Lung (tissue), 12 donors: ENCODE data around the gene PRKCA. TPM values are rescaled to one million over a fixed set of nuclear protein-coding genes. Genes with fewer than 3 reads are reported as not detected.

ENCODE experiments used
- ATAC-seq: fragments of 200-7000 bp; cut with Tn5 transposase; one replicate; pipeline ENCODE4 v1.9.1; 2020; ENCODE audit warnings: moderate number of reproducible peaks; ENCODE audit not compliant: insufficient read depth, low FRiP score
- DNase-seq, 3 donors: peaks; one replicate each; pipeline ENCODE4 v3.0.0-alpha.2; 2013 to 2017
- H3K27ac ChIP-seq, 2 donors: one replicate each; pipeline ENCODE4 v1.5.1; 2013; ENCODE audit warnings: mild to moderate bottlenecking in 2 of 2, moderate library complexity in 2 of 2, control low read depth in 1 of 2, inconsistent platforms in 1 of 2, low read depth in 1 of 2, low read length in 1 of 2
- H3K27me3 ChIP-seq, 3 donors: one replicate each; pipeline ENCODE4 v1.5.1; 2013; ENCODE audit warnings: low read length in 2 of 3; ENCODE audit not compliant: control insufficient read depth in 3 of 3, insufficient read depth in 3 of 3
- H3K36me3 ChIP-seq, 4 donors: one replicate each; pipeline ENCODE4 v1.5.1; 2013; ENCODE audit warnings: low read length in 4 of 4, mild to moderate bottlenecking in 1 of 4, moderate library complexity in 1 of 4; ENCODE audit not compliant: control insufficient read depth in 4 of 4, insufficient read depth in 4 of 4
- H3K4me1 ChIP-seq, 5 donors: one replicate each; pipeline ENCODE4 v1.5.1; 2013; ENCODE audit warnings: low read length in 5 of 5, mild to moderate bottlenecking in 2 of 5, moderate library complexity in 1 of 5; ENCODE audit not compliant: control insufficient read depth in 5 of 5, insufficient read depth in 5 of 5
- H3K4me3 ChIP-seq: one replicate; pipeline ENCODE4 v1.5.1; 2013; ENCODE audit warnings: mild to moderate bottlenecking, control low read depth, moderate library complexity
- H3K9ac ChIP-seq, 2 donors: one replicate each; pipeline ENCODE4 v1.5.1; 2013; ENCODE audit warnings: low read length in 2 of 2, control low read depth in 1 of 2; ENCODE audit not compliant: insufficient read depth in 1 of 2
- H3K9me3 ChIP-seq, 4 donors: one replicate each; pipeline ENCODE4 v1.5.1; 2013; ENCODE audit warnings: low read length in 3 of 4, mild to moderate bottlenecking in 1 of 4, moderate library complexity in 1 of 4; ENCODE audit not compliant: control insufficient read depth in 4 of 4, insufficient read depth in 3 of 4
- CTCF ChIP-seq: IDR thresholded peaks from 2 replicates; pipeline ENCODE4 v1.5.1; 2012; ENCODE audit warnings: mild to moderate bottlenecking; ENCODE audit errors: control extremely low read depth, extremely low read depth
- WGBS, 2 donors: extraction: QIAGEN DNeasy Blood & Tissue Kit; methylation state at CpG; one replicate each; pipeline ENCODE4 v1.1.7; 2013; 5-methylcytosine and 5-hydroxymethylcytosine counted together
- polyA plus RNA-seq, 2 donors: library from polyadenylated mRNA; stranded (reverse); fragments of 200-250 nt; gene quantifications; one replicate each; pipeline ENCODE4 v1.2.1, GENCODE V29; 2013
- total RNA-seq, 2 donors: library from RNA; depleted of rRNA in 1 of 2; stranded (reverse); fragments of >200 nt in 1 of 2; gene quantifications; one replicate each; pipeline ENCODE4 v1.2.1, GENCODE V29; 2014 to 2021
- donor health status: control.
- donor health status: control.
- donor health status: Bipolar disorder and iron deficiency.
- donor health status: healthy.
- donor health status: DM: yes; HTN: yes; CAD: no.

Gene PRKCA
- total and polyA plus RNA-seq, 4 donors: 3.4 to 34.8 (median 13.8) TPM

GRCh38 chr17:66633317-66633965 is 331.0 kb downstream of the PRKCA start:
- peaks cover 0 to 3% (median 0%) of the 10 kb centered on the region in 5 donors for H3K4me1 ChIP-seq
- 47 to 74% methylated on average over 3 of the region's 3 CpGs for WGBS, 2 donors
- no peak for DNase-seq
- no peak for TF ChIP-seq CTCF
- ATAC-seq: no peak
- no peaks in the 10 kb centered on the region for H3K27me3 ChIP-seq
- no peaks in the 10 kb centered on the region for H3K9me3 ChIP-seq
- H3K4me3 ChIP-seq: no peak overlapping the region
- H3K27ac ChIP-seq: no peak overlapping the region
- H3K9ac ChIP-seq: no peak overlapping the region
- no peaks in the 10 kb centered on the region for H3K36me3 ChIP-seq

- Histone ChIP-seq H3K4me1 (peaks cover 0 to 3% (median 0%) of the 10 kb centered on the region in 5 donors), H3K36me3 (no peaks in the 10 kb centered on the region), H3K4me3 (no peak overlapping the region), H3K27ac (no peak overlapping the region), H3K9ac (no peak overlapping the region), H3K27me3 (no peaks in the 10 kb centered on the region), H3K9me3 (no peaks in the 10 kb centered on the region)
- ATAC-seq (no peak), DNase-seq (no peak)
- 88 to 97% methylated on average over 1 of the region's 1 CpG for WGBS, 2 donors
- no peak for TF ChIP-seq CTCF
These were observed 331.8 kb downstream of the PRKCA start for GRCh38 chr17:66634193-66634592.

GRCh38 chr17:66635386-66636045 is 333.1 kb downstream of the PRKCA start:
- ATAC-seq: no peak
- Histone ChIP-seq H3K4me1 (peaks cover 0 to 2% (median 0%) of the 10 kb centered on the region in 5 donors), H3K9me3 (no peaks in the 10 kb centered on the region), H3K36me3 (no peaks in the 10 kb centered on the region), H3K27ac (no peak overlapping the region), H3K4me3 (no peak overlapping the region), H3K9ac (no peak overlapping the region), H3K27me3 (no peaks in the 10 kb centered on the region)
- no peak for DNase-seq
- TF ChIP-seq CTCF: no peak
- 90 to 92% methylated on average over 7 of the region's 7 CpGs for WGBS, 2 donors
